Glomerular endothelial cell (primary cell): ENCODE measurements around the gene MAP6D1. TPM values are rescaled to one million over a fixed set of nuclear protein-coding genes. Genes with fewer than 3 reads are reported as not detected.
A peak's percentile ranks its signal among the peaks of the same experiment; 100 is the strongest.
"Not testable (repeated sequence)": the region's sequence is repeated elsewhere in the genome, so short reads cannot be mapped to it uniquely, and the experiment has no call there.

ENCODE experiments used
- DNase-seq: peaks from one replicate; pipeline ENCODE4 v3.0.0-alpha.2; 2011; ENCODE audit warnings: low read depth, low spot score; ENCODE audit errors: extremely low read depth
- total RNA-seq: library from RNA; depleted of rRNA; stranded (reverse); fragments of >200 nt; gene quantifications from 2 replicates; pipeline ENCODE4 v1.2.3, GENCODE V29; 2015

MAP6D1 gene
- total RNA-seq, 1 donor from 2014 or later, result 10.0 TPM

GRCh38 chr3:183801601-183802000, 23.8 kb downstream of the MAP6D1 start:
- no peak for DNase-seq

DNA sequence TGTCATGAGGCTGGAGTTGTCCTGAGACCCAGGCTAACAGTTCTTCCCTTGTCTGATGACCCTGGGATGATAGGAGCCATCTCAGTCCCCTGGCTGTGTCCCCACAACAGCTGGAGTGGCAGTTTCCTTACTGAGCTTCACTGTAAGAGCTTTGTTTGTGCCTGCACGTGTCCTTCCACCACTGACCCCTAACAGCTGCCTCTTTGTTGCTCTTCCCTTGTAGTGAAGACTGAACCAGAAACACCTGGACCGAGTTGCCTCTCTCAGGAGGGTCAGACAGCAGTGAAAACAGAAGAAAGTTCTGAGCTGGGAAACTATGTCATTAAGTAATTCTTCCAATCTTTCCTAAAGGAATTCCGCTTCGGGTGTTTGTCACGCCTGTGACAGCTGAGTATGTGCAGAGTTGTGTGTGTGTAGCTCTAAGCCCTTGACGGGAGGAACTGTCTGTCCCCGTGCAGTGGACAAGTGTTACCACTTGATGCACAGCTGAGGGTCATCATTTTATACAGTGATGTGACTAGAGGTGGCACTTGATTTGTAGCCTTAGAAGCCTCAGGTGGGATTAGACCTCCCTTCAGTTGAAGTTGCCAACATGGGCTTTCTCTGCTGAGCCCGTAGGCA, 25.0 kb downstream of the MAP6D1 start:
- DNase-seq, result no peak

GRCh38 chr3:183799461-183799860, 25.9 kb downstream of the MAP6D1 start:
- DNase-seq, result no peak

- DNase-seq, result no peak
Measured at GRCh38 chr3:183797996-183798395, 27.4 kb downstream of the MAP6D1 start.

- DNase-seq, result no peak
Measured at GRCh38 chr3:183796372-183796771, 29.0 kb downstream of the MAP6D1 start.

DNA sequence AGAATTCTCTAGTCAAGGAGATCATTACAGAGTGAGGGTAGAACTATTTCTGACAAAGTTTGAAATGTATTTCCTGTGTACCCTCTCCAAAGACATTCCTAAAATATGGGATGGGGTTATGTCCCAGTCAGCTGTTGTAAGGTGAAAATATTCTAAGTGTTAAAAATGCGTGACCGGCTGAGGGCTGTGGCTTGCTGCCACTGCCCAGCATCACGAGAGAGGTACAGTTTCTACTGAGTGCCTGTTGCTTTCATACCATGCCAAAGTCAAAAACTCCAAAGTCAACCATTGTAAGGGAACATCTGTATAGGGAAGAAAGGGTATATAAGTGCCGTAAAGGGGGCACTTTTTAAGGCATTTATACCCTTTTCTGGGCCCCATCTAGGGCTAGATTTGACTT, 30.9 kb downstream of the MAP6D1 start:
- no peak for DNase-seq

GRCh38 chr3:183792976-183793375, 32.4 kb downstream of the MAP6D1 start:
- no peak for DNase-seq

DNA sequence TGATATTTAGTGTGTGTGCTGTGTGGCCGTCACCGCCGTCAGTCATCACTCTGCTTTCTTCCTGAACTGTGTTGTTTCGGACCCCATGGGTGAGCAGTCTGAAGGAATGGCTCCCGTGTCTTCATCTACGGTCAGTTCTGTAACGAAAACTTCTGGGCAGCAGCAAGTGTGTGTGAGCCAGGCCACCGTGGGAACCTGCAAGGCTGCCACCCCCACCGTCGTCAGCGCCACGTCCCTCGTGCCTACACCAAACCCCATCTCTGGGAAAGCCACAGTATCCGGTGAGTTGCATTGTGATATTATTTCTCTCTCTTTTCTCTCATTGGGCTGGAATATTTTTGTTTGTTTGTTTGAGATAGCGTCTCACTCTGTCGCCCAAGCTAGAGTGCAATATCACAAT, 34.7 kb downstream of the MAP6D1 start:
- no peak for DNase-seq

- DNase-seq, result no peak
Measured at GRCh38 chr3:183789826-183790225, 35.6 kb downstream of the MAP6D1 start.

GRCh38 chr3:183784503-183784902, 40.9 kb downstream of the MAP6D1 start:
- DNase-seq, result not testable (repeated sequence)

DNA sequence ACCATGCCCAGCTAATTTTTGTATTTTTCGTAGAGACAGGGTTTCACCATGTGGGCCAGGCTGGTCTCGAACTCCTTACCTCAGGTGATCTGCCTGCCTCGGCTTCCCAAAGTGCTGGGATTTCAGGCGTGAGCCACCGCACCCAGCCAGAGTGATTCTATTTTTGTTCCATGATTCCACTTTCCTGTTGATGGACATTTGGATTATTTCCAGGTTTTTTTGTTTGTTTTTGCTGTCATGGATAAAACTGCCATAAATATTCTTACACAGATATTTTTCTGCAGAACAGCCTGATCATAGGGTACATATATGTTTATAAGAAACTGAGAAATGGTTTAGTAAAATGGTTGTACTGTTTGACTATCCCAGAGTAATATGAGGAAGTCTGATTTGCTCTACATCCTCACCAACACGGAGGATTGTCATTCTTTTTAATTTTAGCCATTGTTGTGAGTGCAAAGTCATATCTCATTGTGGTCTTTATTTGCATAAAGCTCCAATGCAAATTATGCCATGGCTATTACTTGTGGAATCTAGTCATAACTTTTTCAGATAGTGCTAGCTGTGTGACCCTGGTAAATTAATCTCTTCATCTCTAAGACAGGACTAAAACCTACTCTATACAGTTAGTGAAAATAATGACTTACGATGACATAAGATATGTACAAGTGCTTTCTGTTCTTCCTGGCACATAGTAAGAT, 42.7 kb downstream of the MAP6D1 start:
- no peak for DNase-seq

GRCh38 chr3:183781246-183781645, 44.1 kb downstream of the MAP6D1 start:
- no peak for DNase-seq

GRCh38 chr3:183779896-183780465, 45.4 kb downstream of the MAP6D1 start:
- no peak for DNase-seq

GRCh38 chr3:183777016-183777618, 48.3 kb downstream of the MAP6D1 start:
- DNase-seq, result no peak

- not testable (repeated sequence) for DNase-seq
Measured at GRCh38 chr3:183776451-183776850, 48.9 kb downstream of the MAP6D1 start.

DNA sequence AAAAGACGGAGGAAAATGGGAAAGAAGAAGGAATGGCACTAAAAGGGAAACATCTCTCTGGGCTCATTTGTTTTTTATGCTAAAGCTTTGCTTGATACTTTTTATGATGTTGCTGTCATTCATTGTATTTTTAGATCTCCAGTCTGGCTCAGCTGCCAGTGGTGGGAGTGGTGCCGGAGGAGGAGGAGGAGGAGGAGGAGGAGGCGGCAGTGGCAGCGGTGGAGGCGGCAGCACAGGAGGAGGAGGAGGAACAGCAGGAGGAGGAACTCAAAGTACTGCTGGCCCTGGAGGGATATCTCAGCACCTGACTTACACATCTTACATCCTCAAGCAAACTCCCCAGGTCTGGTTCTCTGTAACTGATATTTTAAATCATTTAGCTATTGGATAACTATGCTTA, 49.6 kb downstream of the MAP6D1 start:
- no peak for DNase-seq

DNA sequence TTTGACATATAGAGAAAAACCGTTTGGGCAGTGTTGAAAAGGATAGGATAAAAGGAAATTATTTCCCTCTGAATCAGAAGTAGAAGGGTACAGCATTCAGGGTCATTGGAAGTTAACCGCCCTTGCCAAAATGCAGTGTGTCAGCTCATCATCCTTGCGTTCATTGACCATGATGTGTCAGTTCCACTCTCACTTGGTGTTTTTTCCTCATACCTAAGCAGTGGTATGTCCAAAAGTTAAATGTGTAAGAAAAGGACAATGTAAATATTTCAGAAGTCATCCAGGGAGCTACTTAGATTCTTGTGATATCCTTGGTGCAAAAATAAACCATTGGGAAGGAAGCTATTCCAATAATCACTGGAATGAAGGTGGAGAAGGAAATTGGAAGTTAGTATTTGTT, 50.7 kb downstream of the MAP6D1 start:
- no peak for DNase-seq

- DNase-seq, result no peak
Measured at GRCh38 chr3:183769453-183769852, 55.9 kb downstream of the MAP6D1 start.

DNA sequence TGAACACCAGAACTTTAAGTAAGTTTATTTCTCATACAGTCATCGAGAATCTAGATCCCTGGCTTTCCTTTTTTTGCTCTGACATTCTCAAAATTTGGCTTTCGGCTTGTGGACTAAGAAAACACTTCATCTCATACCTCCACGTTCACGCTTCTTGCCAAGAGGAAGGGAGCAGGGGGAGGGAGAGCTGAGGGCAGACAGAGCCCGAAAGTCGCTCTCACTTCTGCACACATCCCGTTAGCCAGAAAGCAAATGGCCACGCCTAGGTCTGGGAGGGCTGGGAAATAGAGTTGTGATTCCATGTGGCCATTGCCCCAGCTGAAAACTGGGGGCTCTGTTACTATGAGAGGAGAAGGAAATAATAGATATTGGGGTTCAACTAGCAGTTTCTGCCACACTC, 57.3 kb downstream of the MAP6D1 start:
- DNase-seq, result no peak

- DNase-seq, result peak; percentile 51
Measured at GRCh38 chr3:183766745-183767606, 58.4 kb downstream of the MAP6D1 start.

- no peak for DNase-seq
Measured at GRCh38 chr3:183766107-183766506, 59.3 kb downstream of the MAP6D1 start.
